Neural cell (in vitro differentiated cells): ENCODE measurements around the gene AP3S1. TPM values are rescaled to one million over a fixed set of nuclear protein-coding genes. Genes with fewer than 3 reads are reported as not detected.
A peak's percentile ranks its signal among the peaks of the same experiment; 100 is the strongest.

Source experiments
- H2AFZ ChIP-seq: fragments of 200-600, 300-800 bp; sonication (generic), shearing (Covaris generic); 2 replicates; pipeline ENCODE4 v1.6.0; 2014; ENCODE audit warnings: low read depth, mild to moderate bottlenecking, antibody characterized with exemption, low read length, moderate library complexity
- H3F3A ChIP-seq: fragments of 200-600 bp; shearing (Covaris generic); 2 replicates; pipeline ENCODE4 v1.6.1; 2016; ENCODE audit warnings: mild to moderate bottlenecking, moderate library complexity, mixed read lengths, antibody characterized with exemption, low read length; ENCODE audit not compliant: insufficient read depth, poor library complexity, severe bottlenecking
- H3K27ac ChIP-seq: fragments of 200-600, 300-800 bp; sonication (generic), shearing (Covaris generic); 2 replicates; pipeline ENCODE4 v1.5.1; 2014; ENCODE audit warnings: mild to moderate bottlenecking, low read length, moderate library complexity
- H3K27me3 ChIP-seq: fragments of 300-800, 200-600 bp; sonication (generic), shearing (Covaris generic); 2 replicates; pipeline ENCODE4 v1.6.0; 2014; ENCODE audit warnings: mild to moderate bottlenecking, low read depth, low read length, moderate library complexity; ENCODE audit not compliant: insufficient read depth
- H3K36me3 ChIP-seq: fragments of 300-800, 200-600 bp; sonication (generic), shearing (Covaris generic); 2 replicates; pipeline ENCODE4 v1.5.1; 2014; ENCODE audit warnings: mild to moderate bottlenecking, antibody characterized with exemption, low read length, moderate library complexity; ENCODE audit not compliant: insufficient read depth
- H3K4me2 ChIP-seq: fragments of 300-800, 200-600 bp; sonication (generic), shearing (Covaris generic); 2 replicates; pipeline ENCODE4 v1.6.0; 2014; ENCODE audit warnings: mild to moderate bottlenecking, low read length
- H3K4me3 ChIP-seq: fragments of 300-800, 200-600 bp; sonication (generic), shearing (Covaris generic); 2 replicates; pipeline ENCODE4 v1.5.1; 2014; ENCODE audit warnings: mild to moderate bottlenecking, low read length, moderate library complexity
- H3K79me2 ChIP-seq: fragments of 200-600 bp; shearing (Covaris generic); replicated peaks from 2 replicates; pipeline ENCODE4 v1.6.0; 2014; ENCODE audit warnings: mild to moderate bottlenecking, low read length, moderate library complexity; ENCODE audit not compliant: insufficient read depth
- H3K9ac ChIP-seq: fragments of 300-800, 200-600 bp; sonication (generic), shearing (Covaris generic); 2 replicates; pipeline ENCODE4 v1.6.1; 2016; ENCODE audit warnings: mild to moderate bottlenecking, low read length, mixed read lengths
- H3K9me2 ChIP-seq: fragments of 200-600 bp; shearing (Covaris generic); 2 replicates; pipeline ENCODE4 v1.6.1; 2016; ENCODE audit warnings: mild to moderate bottlenecking, low read length, mixed read lengths; ENCODE audit not compliant: insufficient read depth
- H3K9me3 ChIP-seq: fragments of 200-600, 300-800 bp; sonication (generic), shearing (Covaris generic); 2 replicates; pipeline ENCODE4 v1.6.1; 2016; ENCODE audit warnings: mild to moderate bottlenecking, mixed run types, low read length, moderate library complexity, mixed read lengths
- H4K20me1 ChIP-seq: fragments of 200-600 bp; shearing (Covaris generic); 2 replicates; pipeline ENCODE4 v1.6.1; 2016; ENCODE audit warnings: mild to moderate bottlenecking, mixed run types; ENCODE audit not compliant: insufficient read depth
- CTCF ChIP-seq: fragments of 450-650 bp; IDR thresholded peaks from 2 replicates; pipeline ENCODE4 v1.5.1; 2014; ENCODE audit warnings: antibody characterized with exemption, mild to moderate bottlenecking, moderate library complexity; ENCODE audit not compliant: poor library complexity, severe bottlenecking
- EP300 ChIP-seq: fragments of 450-650 bp; conservative IDR thresholded peaks from 2 replicates; pipeline ENCODE4 v1.6.1; 2014; ENCODE audit warnings: antibody characterized with exemption, mild to moderate bottlenecking, moderate library complexity; ENCODE audit not compliant: poor library complexity, severe bottlenecking
- EZH2 ChIP-seq: fragments of 200-600, 300-800 bp; shearing (Covaris generic), sonication (generic); IDR thresholded peaks from 2 replicates; pipeline ENCODE4 v1.6.1; 2014; ENCODE audit warnings: antibody characterized with exemption, low read length, borderline replicate concordance, mild to moderate bottlenecking; ENCODE audit not compliant: insufficient read depth, poor library complexity, severe bottlenecking
- MXI1 ChIP-seq: fragments of 450-650 bp; conservative IDR thresholded peaks from 2 replicates; pipeline ENCODE4 v1.6.1; 2014; ENCODE audit warnings: antibody characterized with exemption, mild to moderate bottlenecking; ENCODE audit not compliant: poor library complexity, severe bottlenecking
- POLR2AphosphoS5 ChIP-seq: IDR thresholded peaks from 2 replicates; pipeline ENCODE4 v1.6.1; 2012
- RAD21 ChIP-seq: fragments of 450-650 bp; conservative IDR thresholded peaks from 2 replicates; pipeline ENCODE4 v1.6.1; 2014; ENCODE audit warnings: antibody characterized with exemption, mild to moderate bottlenecking, moderate library complexity
- REST ChIP-seq: IDR thresholded peaks from 2 replicates; pipeline ENCODE4 v1.6.1; 2012; ENCODE audit warnings: borderline replicate concordance
- SMC3 ChIP-seq: fragments of 450-650 bp; conservative IDR thresholded peaks from 2 replicates; pipeline ENCODE4 v1.6.1; 2014; ENCODE audit warnings: antibody characterized with exemption, mild to moderate bottlenecking, moderate library complexity; ENCODE audit not compliant: poor library complexity
- TAF1 ChIP-seq: IDR thresholded peaks from 2 replicates; pipeline ENCODE4 v1.6.1; 2012; ENCODE audit warnings: low read depth
- polyA plus RNA-seq: library from polyadenylated mRNA; depleted of rRNA; stranded (reverse); fragments of >200 nt; gene quantifications from 2 replicates; pipeline ENCODE4 v1.2.3, GENCODE V29; 2014

AP3S1 gene
- polyA plus RNA-seq, 1 donor from 2014 or later = 207 TPM

DNA sequence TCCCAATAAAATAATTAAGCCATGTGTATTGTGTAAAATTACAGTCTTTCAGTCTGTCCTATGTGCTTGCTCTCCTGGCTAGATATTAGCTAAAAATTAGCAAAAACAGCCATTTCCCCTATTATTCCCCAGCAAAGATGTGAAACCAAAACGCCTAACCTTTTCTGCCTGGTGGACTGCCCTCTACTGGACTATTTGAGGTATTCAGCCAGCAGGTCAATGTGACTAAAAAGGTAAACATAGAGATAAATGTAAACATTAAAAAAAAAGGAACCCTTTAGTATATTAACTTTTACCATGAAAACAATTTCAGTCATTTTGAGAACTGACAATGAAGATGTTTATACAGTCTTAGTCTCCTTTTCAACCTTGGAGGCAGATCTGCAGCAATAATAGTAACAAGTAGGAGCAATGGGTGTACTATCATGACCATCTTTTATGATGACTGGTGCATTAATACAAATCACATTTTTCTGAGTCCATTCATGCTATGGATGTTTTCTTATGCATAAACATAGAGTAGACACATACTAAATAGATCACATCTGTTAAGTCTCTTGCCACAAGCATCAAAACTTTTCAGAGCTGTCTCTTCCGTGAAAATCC is 10.5 kb upstream of the AP3S1 start:
- H3F3A ChIP-seq = no peaks in the 10 kb centered on the region

GRCh38 chr5:115835481-115835880 is 6.3 kb upstream of the AP3S1 start:
- no peaks in the 10 kb centered on the region for H3K27me3 ChIP-seq
- H3K9me2 ChIP-seq = no peaks in the 10 kb centered on the region
- no peaks in the 10 kb centered on the region for H3F3A ChIP-seq
- H4K20me1 ChIP-seq = no peaks in the 10 kb centered on the region
- H2AFZ ChIP-seq = no peak overlapping the region
- no peak overlapping the region for H3K4me2 ChIP-seq
- TF ChIP-seq TAF1 = no peak
- no peak for TF ChIP-seq SMC3
- TF ChIP-seq CTCF = no peak
- TF ChIP-seq EP300 = no peak
- TF ChIP-seq REST = no peak
- TF ChIP-seq MXI1 = no peak
- TF ChIP-seq RAD21 = no peak
- TF ChIP-seq EZH2 = no peak
- no peak for TF ChIP-seq POLR2AphosphoS5
- no peaks in the 10 kb centered on the region for H3K36me3 ChIP-seq
- peaks cover 27% of the 10 kb centered on the region for H3K79me2 ChIP-seq
- no peak overlapping the region for H3K4me3 ChIP-seq
- H3K9me3 ChIP-seq = no peaks in the 10 kb centered on the region
- H3K27ac ChIP-seq = no peak overlapping the region
- no peak overlapping the region for H3K9ac ChIP-seq

More for the DNA sequence above, 10.5 kb upstream of the AP3S1 start:
- Histone ChIP-seq H3K27me3 (no peaks in the 10 kb centered on the region), H3K9me3 (no peaks in the 10 kb centered on the region), H3K4me2 (no peak overlapping the region), H3K27ac (no peak overlapping the region), H3K79me2 (no peaks in the 10 kb centered on the region), H3K9ac (no peak overlapping the region), H3K9me2 (no peaks in the 10 kb centered on the region), H3K4me3 (no peak overlapping the region), H4K20me1 (no peaks in the 10 kb centered on the region), H3K36me3 (peaks cover 3% of the 10 kb centered on the region), H2AFZ (no peak overlapping the region)
- no peak for TF ChIP-seq POLR2AphosphoS5
- peak; percentile 75 for TF ChIP-seq SMC3
- TF ChIP-seq RAD21 = peak; percentile 65
- peak; percentile 74 for TF ChIP-seq CTCF
